Neuronal stem cell (in vitro differentiated cells): Measurements from ENCODE around the gene NAA16.

ENCODE experiments used
- DNase-seq: peaks from one replicate; pipeline ENCODE4 v3.0.0-alpha.2; 2013; ENCODE audit warnings: low spot score
- H2AFZ ChIP-seq: one replicate; pipeline ENCODE4 v1.6.1; 2013; ENCODE audit warnings: mild to moderate bottlenecking, low read length, inconsistent platforms
- H2AK5ac ChIP-seq: 2 replicates; pipeline ENCODE4 v1.6.1; 2013; ENCODE audit warnings: low read depth, mild to moderate bottlenecking, inconsistent platforms, low read length, moderate library complexity, mixed read lengths
- H2BK120ac ChIP-seq: 2 replicates; pipeline ENCODE4 v1.6.1; 2013; ENCODE audit warnings: low read depth, mild to moderate bottlenecking, inconsistent platforms, low read length, moderate library complexity, mixed read lengths
- H2BK12ac ChIP-seq: one replicate; pipeline ENCODE4 v1.6.1; 2013; ENCODE audit warnings: low read length, inconsistent platforms
- H2BK15ac ChIP-seq: 2 replicates; pipeline ENCODE4 v1.6.1; 2013; ENCODE audit warnings: mild to moderate bottlenecking, low read length, inconsistent platforms, mixed read lengths
- H2BK5ac ChIP-seq: one replicate; pipeline ENCODE4 v1.6.1; 2013; ENCODE audit warnings: inconsistent platforms, mild to moderate bottlenecking, low read length, moderate library complexity
- H3K14ac ChIP-seq: one replicate; pipeline ENCODE4 v1.6.1; 2013; ENCODE audit warnings: low read length, inconsistent platforms
- H3K18ac ChIP-seq: 2 replicates; pipeline ENCODE4 v1.6.1; 2013; ENCODE audit warnings: low read length, inconsistent platforms
- H3K23ac ChIP-seq: 2 replicates; pipeline ENCODE4 v1.6.1; 2013; ENCODE audit warnings: low read depth, mild to moderate bottlenecking, mixed read lengths, low read length, inconsistent platforms; ENCODE audit not compliant: poor library complexity
- H3K27ac ChIP-seq: replicated peaks from 3 replicates; pipeline ENCODE4 v1.5.1; 2013; ENCODE audit warnings: low read length, inconsistent platforms
- H3K27me3 ChIP-seq, 3 experiments: 2 replicates each; pipeline ENCODE4 v1.6.1; 2013; ENCODE audit warnings: low read length in 3 of 3, mild to moderate bottlenecking in 2 of 3, inconsistent platforms in 1 of 3, low read depth in 1 of 3, mixed read lengths in 1 of 3, moderate library complexity in 1 of 3; ENCODE audit not compliant: control insufficient read depth in 3 of 3, insufficient read depth in 3 of 3
- H3K36me3 ChIP-seq, 2 donors: replicated peaks in 1 of 2; 2 replicates each; pipeline ENCODE4 v1.6.1; 2013; ENCODE audit warnings: low read length in 2 of 2; ENCODE audit not compliant: control insufficient read depth in 2 of 2, insufficient read depth in 2 of 2
- H3K4ac ChIP-seq: 2 replicates; pipeline ENCODE4 v1.6.1; 2013; ENCODE audit warnings: inconsistent platforms, mild to moderate bottlenecking, low read length, moderate library complexity
- H3K4me1 ChIP-seq, 2 donors: 1 replicate in 1 of 2; 2 replicates in 1 of 2; pipeline ENCODE4 v1.6.1; 2013; ENCODE audit warnings: low read length in 2 of 2, low read depth in 1 of 2; ENCODE audit not compliant: control insufficient read depth in 2 of 2, insufficient read depth in 1 of 2
- H3K4me2 ChIP-seq: one replicate; pipeline ENCODE4 v1.6.1; 2013; ENCODE audit warnings: mild to moderate bottlenecking, low read length, inconsistent platforms; ENCODE audit not compliant: insufficient read depth, poor library complexity, severe bottlenecking
- H3K4me3 ChIP-seq, 2 donors: 2 replicates each; pipeline ENCODE4 v1.5.1; 2013; ENCODE audit warnings: low read length in 2 of 2, mild to moderate bottlenecking in 2 of 2, inconsistent platforms in 1 of 2, moderate library complexity in 1 of 2
- H3K79me1 ChIP-seq: one replicate; pipeline ENCODE4 v1.6.1; 2013; ENCODE audit warnings: low read depth, mild to moderate bottlenecking, inconsistent platforms, low read length, moderate library complexity
- H3K9ac ChIP-seq: one replicate; pipeline ENCODE4 v1.6.1; 2013; ENCODE audit warnings: mild to moderate bottlenecking, low read depth, low read length, inconsistent platforms; ENCODE audit not compliant: poor library complexity
- H3K9me3 ChIP-seq, 2 donors: replicated peaks in 1 of 2; 2 replicates each; pipeline versions ENCODE3 to v1.6.1; 2013; ENCODE audit warnings: low read length in 2 of 2, mild to moderate bottlenecking in 2 of 2, inconsistent platforms in 1 of 2, low read depth in 1 of 2, mixed read lengths in 1 of 2, moderate library complexity in 1 of 2; ENCODE audit not compliant: control insufficient read depth in 2 of 2, insufficient read depth in 1 of 2
- H4K8ac ChIP-seq: one replicate; pipeline ENCODE4 v1.6.1; 2013; ENCODE audit warnings: low read depth, mild to moderate bottlenecking, inconsistent platforms, low read length, moderate library complexity
- H4K91ac ChIP-seq: one replicate; pipeline ENCODE4 v1.6.1; 2013; ENCODE audit warnings: low read length, low read depth, mild to moderate bottlenecking, inconsistent platforms; ENCODE audit not compliant: poor library complexity
- WGBS, 2 donors: extraction: QIAGEN DNeasy Blood & Tissue Kit; methylation state at CpG; one replicate each; pipeline ENCODE4 v1.1.7; 2013; ENCODE audit warnings: missing lambda C conversion rate in 2 of 2, mixed read lengths in 1 of 2; ENCODE audit not compliant: insufficient read length in 2 of 2, insufficient replicate concordance in 1 of 2; ENCODE audit errors: extremely low coverage in 2 of 2; 5-methylcytosine and 5-hydroxymethylcytosine counted together

Gene NAA16

GRCh38 chr13:41295973-41296372 lies 15.1 kb upstream of the NAA16 start:
- no peak overlapping the region for H2BK120ac ChIP-seq
- no peak overlapping the region for H2BK5ac ChIP-seq
- H2BK15ac ChIP-seq = no peak overlapping the region
- H4K8ac ChIP-seq = no peak overlapping the region
- no peak overlapping the region for H3K9ac ChIP-seq
- H3K18ac ChIP-seq = no peak overlapping the region
- no peak overlapping the region for H3K4me2 ChIP-seq
- no peak overlapping the region for H3K4ac ChIP-seq
- peak overlapping the region in 1 of 2 donors; percentile 22 for H3K4me3 ChIP-seq
- H3K4me1 ChIP-seq = no peaks in the 10 kb centered on the region
- H2AK5ac ChIP-seq = no peak overlapping the region
- no CpG with 5 or more reads among the region's 1 CpG for WGBS, 2 donors
- H3K9me3 ChIP-seq = peaks cover 0 to 1% of the 10 kb centered on the region in 2 donors
- H3K14ac ChIP-seq = no peak overlapping the region
- H3K79me1 ChIP-seq = no peaks in the 10 kb centered on the region
- DNase-seq = no peak
- H3K27me3 ChIP-seq = no peaks in the 10 kb centered on the region
- H3K27ac ChIP-seq = no peak overlapping the region
- H2BK12ac ChIP-seq = no peak overlapping the region
- H4K91ac ChIP-seq = no peak overlapping the region
- no peak overlapping the region for H2AFZ ChIP-seq
- H3K23ac ChIP-seq = no peak overlapping the region
- no peaks in the 10 kb centered on the region for H3K36me3 ChIP-seq

DNA sequence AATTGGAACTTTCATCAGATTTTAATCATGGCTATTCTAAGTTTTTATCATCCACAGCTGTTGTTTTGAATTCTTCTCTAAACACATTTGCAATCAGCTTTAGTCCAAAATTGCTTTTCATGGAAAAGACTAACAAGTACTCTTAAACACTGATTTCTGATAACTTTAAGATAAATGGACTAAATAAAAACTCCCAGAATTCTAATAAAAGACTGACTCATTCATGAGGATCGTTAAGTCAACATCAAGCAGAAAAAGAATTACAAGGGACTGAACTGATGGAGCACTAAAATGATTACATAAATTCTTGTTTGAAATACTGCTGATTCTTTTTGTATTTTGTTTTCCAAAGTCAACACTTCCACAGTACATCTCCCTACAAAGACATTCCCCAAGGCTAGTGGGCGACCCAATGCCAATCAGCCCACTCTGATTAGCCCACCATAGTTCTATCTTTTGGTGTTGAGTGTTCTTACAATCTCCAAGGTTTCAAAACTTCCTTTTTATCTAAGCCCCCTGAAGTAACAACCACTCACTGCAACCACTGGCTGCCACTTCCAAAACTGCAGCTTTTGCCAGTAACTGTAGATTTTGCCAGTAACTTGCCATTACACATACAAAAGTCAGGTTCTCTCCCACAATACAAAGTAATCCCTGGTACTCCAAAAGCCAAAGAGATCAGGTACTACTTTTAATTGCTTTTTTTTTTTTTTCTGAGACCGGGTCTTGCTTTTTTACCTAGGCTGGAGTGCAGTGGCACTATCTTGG lies 14.0 kb upstream of the NAA16 start:
- H3K18ac ChIP-seq = no peak overlapping the region
- no peak overlapping the region for H3K14ac ChIP-seq
- no peak overlapping the region for H2BK120ac ChIP-seq
- H4K8ac ChIP-seq = no peak overlapping the region
- H3K27ac ChIP-seq = no peak overlapping the region
- no peak overlapping the region for H2AK5ac ChIP-seq
- no peak overlapping the region for H3K4ac ChIP-seq
- peaks cover 0 to 1% of the 10 kb centered on the region in 2 donors for H3K9me3 ChIP-seq
- no peak overlapping the region for H2AFZ ChIP-seq
- H3K4me3 ChIP-seq = no peak overlapping the region
- no peak overlapping the region for H3K4me2 ChIP-seq
- no peaks in the 10 kb centered on the region for H3K4me1 ChIP-seq
- H2BK5ac ChIP-seq = no peak overlapping the region
- H2BK15ac ChIP-seq = no peak overlapping the region
- no peaks in the 10 kb centered on the region for H3K36me3 ChIP-seq
- H3K79me1 ChIP-seq = no peaks in the 10 kb centered on the region
- H3K9ac ChIP-seq = no peak overlapping the region
- no peak overlapping the region for H2BK12ac ChIP-seq
- H3K27me3 ChIP-seq = no peaks in the 10 kb centered on the region
- no peak for DNase-seq
- no peak overlapping the region for H3K23ac ChIP-seq
- no CpG with 5 or more reads among the region's 3 CpGs for WGBS, 2 donors
- H4K91ac ChIP-seq = no peak overlapping the region

DNA sequence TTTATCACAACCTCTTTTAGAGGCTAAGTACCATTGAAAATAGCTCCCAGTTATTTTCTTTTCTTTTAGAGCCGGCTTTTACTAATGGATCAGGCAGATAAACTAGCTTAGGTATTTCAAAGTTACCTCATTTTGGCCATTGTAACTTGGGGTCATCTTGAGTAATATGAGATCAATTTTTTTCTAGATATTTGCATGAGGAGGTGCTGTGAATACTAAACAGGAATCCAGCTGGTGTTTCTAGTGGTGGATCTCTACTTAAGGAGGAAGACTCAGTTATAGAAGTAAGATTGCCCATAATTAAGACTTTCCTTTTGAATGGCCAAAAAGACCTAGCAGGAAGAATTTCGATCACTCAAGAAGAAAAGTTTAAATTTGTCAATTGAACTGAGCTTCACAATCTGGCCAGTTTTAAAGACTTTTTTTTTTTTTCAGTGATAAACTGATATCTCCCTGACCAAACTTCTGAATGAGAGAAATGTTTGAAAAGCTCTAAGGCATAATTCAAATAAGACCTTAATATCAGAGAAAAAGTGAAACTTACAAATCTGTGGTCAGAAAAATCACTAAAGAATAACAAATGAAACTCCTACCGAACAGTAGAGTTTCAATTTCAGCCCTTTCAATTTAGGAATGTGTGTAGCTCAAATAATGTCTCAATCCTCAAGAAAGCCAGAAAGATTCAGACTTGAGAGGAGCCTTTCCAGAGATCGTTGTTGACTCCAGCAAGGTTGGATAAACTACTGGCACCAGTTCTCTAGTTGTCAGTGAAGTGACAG lies 11.6 kb upstream of the NAA16 start:
- no peak overlapping the region for H2BK15ac ChIP-seq
- no peak overlapping the region for H4K91ac ChIP-seq
- no peak overlapping the region for H2BK12ac ChIP-seq
- H2BK5ac ChIP-seq = no peak overlapping the region
- DNase-seq = no peak
- H3K9ac ChIP-seq = no peak overlapping the region
- no peaks in the 10 kb centered on the region for H3K4me1 ChIP-seq
- no peaks in the 10 kb centered on the region for H3K9me3 ChIP-seq
- no CpG with 5 or more reads among the region's 4 CpGs for WGBS, 2 donors
- no peak overlapping the region for H3K4me3 ChIP-seq
- no peak overlapping the region for H3K14ac ChIP-seq
- no peak overlapping the region for H2AK5ac ChIP-seq
- H2AFZ ChIP-seq = no peak overlapping the region
- no peak overlapping the region for H3K23ac ChIP-seq
- no peak overlapping the region for H3K18ac ChIP-seq
- no peak overlapping the region for H4K8ac ChIP-seq
- no peak overlapping the region for H2BK120ac ChIP-seq
- no peaks in the 10 kb centered on the region for H3K27me3 ChIP-seq
- H3K27ac ChIP-seq = no peak overlapping the region
- no peaks in the 10 kb centered on the region for H3K79me1 ChIP-seq
- no peak overlapping the region for H3K4ac ChIP-seq
- no peaks in the 10 kb centered on the region for H3K36me3 ChIP-seq
- no peak overlapping the region for H3K4me2 ChIP-seq

DNA sequence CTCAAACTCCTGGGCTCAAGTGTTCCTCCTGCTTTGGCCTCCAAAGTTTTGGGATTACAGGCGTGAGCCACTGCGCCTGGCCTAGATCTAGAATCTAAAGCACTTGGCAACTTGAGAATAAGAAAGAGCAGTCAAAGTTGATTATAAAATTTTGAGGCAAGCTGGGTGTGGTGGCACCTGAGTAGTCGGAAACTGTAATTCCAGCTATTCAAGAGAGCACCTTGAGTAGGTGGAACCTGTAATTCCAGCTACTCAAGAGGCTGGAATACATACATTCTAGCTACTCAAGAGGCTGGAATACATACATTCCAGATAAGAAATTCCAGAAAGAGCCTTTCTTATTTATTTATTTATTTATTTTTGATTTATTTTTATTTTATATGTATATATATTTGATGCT lies 8.3 kb upstream of the NAA16 start:
- no CpG with 5 or more reads among the region's 3 CpGs for WGBS, 2 donors
- no peak for DNase-seq
- Histone ChIP-seq H3K4ac (no peak overlapping the region), H3K36me3 (no peaks in the 10 kb centered on the region), H3K23ac (no peak overlapping the region), H3K4me1 (no peaks in the 10 kb centered on the region), H3K27ac (no peak overlapping the region), H2BK12ac (no peak overlapping the region), H3K79me1 (no peaks in the 10 kb centered on the region), H3K4me2 (no peak overlapping the region), H4K91ac (no peak overlapping the region), H4K8ac (no peak overlapping the region), H2BK5ac (no peak overlapping the region), H2BK15ac (no peak overlapping the region), H3K14ac (no peak overlapping the region), H3K27me3 (no peaks in the 10 kb centered on the region), H2AK5ac (no peak overlapping the region), H3K9me3 (no peaks in the 10 kb centered on the region), H2BK120ac (no peak overlapping the region), H3K18ac (no peak overlapping the region), H3K9ac (no peak overlapping the region), H2AFZ (no peak overlapping the region), H3K4me3 (no peak overlapping the region)
